GM18508 (cell line): Measurements from ENCODE around the gene BET1.

ENCODE experiments used
- ATAC-seq: cut with Tn5 transposase; IDR thresholded peaks from one replicate; pipeline ENCODE4 v1.9.1; 2021; ENCODE audit warnings: moderate number of reproducible peaks; ENCODE audit not compliant: insufficient read depth, unreplicated experiment

BET1 gene

GRCh38 chr7:93964262-93964661 is 39.9 kb downstream of the BET1 start:
- ATAC-seq: no peak

DNA sequence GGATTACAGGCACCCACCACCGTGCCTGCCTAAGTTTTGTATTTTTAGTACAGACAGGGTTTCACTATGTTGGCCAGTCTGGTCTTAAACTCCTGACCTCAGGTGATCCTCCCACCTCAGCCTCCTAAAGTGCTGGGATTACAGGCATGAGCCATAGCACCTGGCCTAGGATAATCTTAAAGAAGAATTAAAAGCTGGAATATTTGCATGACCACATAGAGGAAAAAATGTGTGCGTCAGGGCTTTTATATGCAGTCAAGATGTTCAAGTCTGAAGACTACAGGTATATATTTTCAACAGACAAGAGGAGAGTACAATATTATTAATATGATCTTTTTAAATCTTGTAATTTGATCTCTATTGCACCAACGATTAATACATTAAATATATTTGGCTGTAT is 43.2 kb downstream of the BET1 start:
- ATAC-seq: no peak

DNA sequence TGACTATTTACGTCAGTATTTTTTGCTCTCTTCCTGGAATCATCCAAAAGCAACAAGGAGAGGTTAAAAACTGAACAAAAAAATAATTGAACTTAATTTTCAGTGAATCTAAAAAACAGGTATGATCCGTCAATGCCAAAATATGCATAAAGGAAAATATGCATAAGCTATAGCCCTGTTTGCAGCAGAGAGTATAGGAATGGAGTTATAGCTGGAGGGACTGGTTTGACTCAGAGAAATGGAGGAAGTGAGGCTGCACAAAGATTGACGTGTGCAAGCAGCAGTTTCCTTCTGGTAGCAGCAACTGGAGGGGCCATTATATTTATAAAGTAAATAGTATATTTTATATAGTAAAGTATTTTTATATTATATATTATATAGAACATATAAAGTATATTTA is 45.5 kb downstream of the BET1 start:
- no peak for ATAC-seq

- ATAC-seq: no peak
Observed at GRCh38 chr7:93958216-93958615, 45.9 kb downstream of the BET1 start.

GRCh38 chr7:93957767-93958166 is 46.4 kb downstream of the BET1 start:
- no peak for ATAC-seq

DNA sequence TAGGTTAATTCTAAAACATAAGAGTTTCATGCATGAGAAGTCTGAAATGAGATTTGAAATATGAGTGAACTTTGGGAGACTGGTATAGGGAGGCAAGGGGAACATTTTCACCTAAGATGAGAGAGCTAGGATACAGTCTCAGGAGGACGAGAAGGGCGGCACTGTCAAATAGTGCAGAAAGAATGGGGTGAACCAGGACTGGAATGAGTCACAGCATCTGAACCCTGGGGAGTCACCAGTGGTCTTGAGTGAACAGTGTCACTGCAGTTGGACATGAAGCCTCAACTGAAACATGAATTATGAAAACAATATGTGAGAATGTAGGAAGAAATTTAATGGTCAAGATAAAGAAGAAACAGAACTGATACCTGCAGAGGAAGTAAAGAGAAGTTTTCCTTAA is 48.9 kb downstream of the BET1 start:
- ATAC-seq: no peak

GRCh38 chr7:93949423-93949822 is 54.7 kb downstream of the BET1 start:
- no peak for ATAC-seq

DNA sequence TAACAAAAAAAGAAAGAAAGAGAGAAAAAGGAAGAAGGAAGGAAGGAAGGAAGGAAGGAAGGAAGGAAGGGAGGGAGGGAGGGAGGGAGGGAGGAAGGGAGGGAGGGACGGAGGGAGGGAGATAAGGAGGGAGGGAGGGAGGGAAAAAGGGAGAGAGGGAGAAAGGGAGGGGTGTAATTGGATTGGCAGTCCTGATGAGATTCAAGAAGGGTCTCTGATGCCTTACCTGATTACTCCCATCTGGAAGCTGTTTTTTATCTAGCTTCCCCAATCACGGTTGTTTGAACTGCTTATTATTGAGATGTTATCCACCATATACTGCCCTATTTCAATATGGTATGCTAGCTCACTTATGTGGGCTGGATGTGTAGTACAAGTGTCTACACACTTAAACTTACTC is 55.3 kb downstream of the BET1 start:
- ATAC-seq: no peak

- no peak for ATAC-seq
Observed at GRCh38 chr7:93948106-93948505, 56.0 kb downstream of the BET1 start.

- no peak for ATAC-seq
Observed at GRCh38 chr7:93945756-93946535, 58.2 kb downstream of the BET1 start.

DNA sequence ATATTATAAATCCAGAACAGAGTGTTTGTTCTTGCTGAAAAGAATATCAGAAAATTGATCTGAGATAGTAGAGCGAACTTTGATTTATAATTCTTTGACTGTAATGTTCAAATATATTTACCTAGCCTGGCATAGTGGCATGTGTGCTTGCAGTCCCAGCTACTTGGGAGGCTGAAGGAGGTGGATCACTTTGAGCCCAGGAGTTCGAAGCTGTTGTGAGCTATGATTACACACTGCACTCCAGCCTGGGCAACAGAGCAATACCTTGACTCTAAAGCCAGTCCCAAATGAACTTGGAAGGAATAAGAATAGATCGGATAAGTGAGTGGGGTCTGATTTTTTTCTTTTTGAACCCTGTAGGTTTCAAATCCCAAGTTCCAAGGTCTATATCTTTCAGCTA is 59.1 kb downstream of the BET1 start:
- no peak for ATAC-seq

GRCh38 chr7:93944673-93945072 is 59.5 kb downstream of the BET1 start:
- ATAC-seq: no peak

GRCh38 chr7:93943816-93944540 is 60.2 kb downstream of the BET1 start:
- ATAC-seq: no peak
